Body of pancreas (tissue), 4 donors: Measurements from ENCODE around the gene SLC27A2. TPM values are rescaled to one million over a fixed set of nuclear protein-coding genes. Genes with fewer than 3 reads are reported as not detected.

Source experiments
- ATAC-seq: fragments of 150-250 bp; one replicate; pipeline ENCODE4 v1.9.1; 2016
- DNase-seq, 4 donors: peaks; one replicate each; pipeline ENCODE4 v3.0.0-alpha.2; 2019
- H3K27ac ChIP-seq, 4 donors: fragments of 200-600 bp; sonication (generic); 1 replicate in 3 of 4; 2 replicates in 1 of 4; pipeline versions ENCODE4 v1.5.1 to v1.6.1; 2016 to 2019; ENCODE audit warnings: mild to moderate bottlenecking in 1 of 4, mixed read lengths in 1 of 4, moderate library complexity in 1 of 4
- H3K27me3 ChIP-seq, 2 donors: fragments of 200-600 bp; sonication (generic); one replicate each; pipeline ENCODE4 v1.6.0; 2016; ENCODE audit warnings: mild to moderate bottlenecking in 1 of 2
- H3K36me3 ChIP-seq, 2 donors: fragments of 200-600 bp; sonication (generic); replicated peaks in 1 of 2; 2 replicates each; pipeline ENCODE4 v1.5.1; 2016; ENCODE audit warnings: low read depth in 2 of 2; ENCODE audit not compliant: insufficient read depth in 1 of 2
- H3K4me1 ChIP-seq: fragments of 200-600 bp; sonication (generic); one replicate; pipeline ENCODE4 v1.6.0; 2016
- H3K4me3 ChIP-seq, 2 donors: fragments of 200-600 bp; sonication (generic); 1 replicate in 1 of 2; 2 replicates in 1 of 2; pipeline ENCODE4 v1.5.1; 2016 to 2019
- H3K9me3 ChIP-seq, 3 donors: fragments of 200-600 bp; sonication (generic); 1 replicate in 2 of 3; 2 replicates in 1 of 3; pipeline ENCODE4 v1.5.1; 2016
- POLR2A ChIP-seq, 3 donors: fragments of 450-650 bp; IDR thresholded peaks; one replicate each; pipeline ENCODE4 v1.6.1; 2016; ENCODE audit warnings: antibody characterized with exemption in 3 of 3, mild to moderate bottlenecking in 2 of 3
- WGBS, 2 donors: methylation state at CpG; one replicate each; pipeline ENCODE4 v1.1.5; 2017; 5-methylcytosine and 5-hydroxymethylcytosine counted together
- intact Hi-C: fragments of 100-400 bp; cut with DNase I; formaldehyde crosslinking; loops from one replicate; pipeline ENCODE4 v1.15.1; 2023
- total RNA-seq, 2 donors: library from RNA; depleted of rRNA; stranded (reverse); fragments of >200 nt; gene quantifications; one replicate each; pipeline ENCODE4 v1.1.0, GENCODE V29; 2016
- TF ChIP-seq, protein P1 (sequence below), 7 experiments: fragments of 450-650 bp in 4 of 7; fragments of 200-600 bp in 3 of 7; sonication (generic) in 3 of 7; IDR thresholded peaks; one replicate each; pipeline ENCODE4 v1.5.1; 2016 to 2019; ENCODE audit warnings: antibody characterized with exemption in 7 of 7

SLC27A2 gene
- total RNA-seq, 2 donors from 2014 or later, result 3.9 to 4.6 TPM

DNA sequence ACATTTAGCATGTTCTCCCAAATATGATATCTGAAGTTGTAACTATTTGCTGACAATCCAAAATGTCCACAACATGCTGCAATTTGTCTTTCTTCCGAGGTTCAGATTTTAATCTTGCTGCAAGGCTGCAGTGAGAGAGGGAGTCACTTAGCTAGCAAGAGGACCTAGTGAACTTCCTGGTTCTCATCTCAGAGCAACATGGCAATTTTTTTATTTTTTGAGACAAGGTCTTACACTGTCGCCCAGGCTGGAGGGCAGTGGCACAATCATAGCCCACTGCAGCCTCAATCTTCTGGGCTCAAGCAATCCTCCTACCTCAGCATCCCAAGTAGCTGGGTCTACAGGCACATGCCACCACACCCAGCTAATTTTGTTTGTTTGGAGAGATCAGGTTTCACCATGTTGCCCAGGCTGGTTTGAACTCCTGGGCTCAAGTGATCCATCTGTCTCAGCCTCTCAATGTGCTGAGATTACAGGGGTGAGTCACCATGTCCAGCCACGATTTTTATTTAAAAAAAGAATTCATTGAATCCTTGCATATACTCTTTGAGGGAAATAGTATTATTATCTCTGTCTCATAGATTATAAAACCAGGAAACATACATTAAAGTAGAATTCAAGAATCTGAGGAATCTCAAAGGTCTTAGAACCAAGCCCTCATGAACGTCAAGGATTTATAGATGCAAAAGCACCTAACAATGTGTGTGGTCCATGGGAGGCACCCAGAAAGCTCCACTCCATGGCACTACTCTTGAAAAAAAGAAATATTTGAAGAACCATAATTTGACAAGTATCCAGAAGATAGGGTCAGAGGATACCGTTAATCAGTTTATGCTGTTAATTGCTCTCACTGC lies 74.4 kb downstream of the SLC27A2 start:
- DNase-seq (no peak), ATAC-seq (no peak)
- no peak for TF ChIP-seq POLR2A (IDR thresholded peaks at IDR 0.05)
- TF ChIP-seq, protein P1, sequence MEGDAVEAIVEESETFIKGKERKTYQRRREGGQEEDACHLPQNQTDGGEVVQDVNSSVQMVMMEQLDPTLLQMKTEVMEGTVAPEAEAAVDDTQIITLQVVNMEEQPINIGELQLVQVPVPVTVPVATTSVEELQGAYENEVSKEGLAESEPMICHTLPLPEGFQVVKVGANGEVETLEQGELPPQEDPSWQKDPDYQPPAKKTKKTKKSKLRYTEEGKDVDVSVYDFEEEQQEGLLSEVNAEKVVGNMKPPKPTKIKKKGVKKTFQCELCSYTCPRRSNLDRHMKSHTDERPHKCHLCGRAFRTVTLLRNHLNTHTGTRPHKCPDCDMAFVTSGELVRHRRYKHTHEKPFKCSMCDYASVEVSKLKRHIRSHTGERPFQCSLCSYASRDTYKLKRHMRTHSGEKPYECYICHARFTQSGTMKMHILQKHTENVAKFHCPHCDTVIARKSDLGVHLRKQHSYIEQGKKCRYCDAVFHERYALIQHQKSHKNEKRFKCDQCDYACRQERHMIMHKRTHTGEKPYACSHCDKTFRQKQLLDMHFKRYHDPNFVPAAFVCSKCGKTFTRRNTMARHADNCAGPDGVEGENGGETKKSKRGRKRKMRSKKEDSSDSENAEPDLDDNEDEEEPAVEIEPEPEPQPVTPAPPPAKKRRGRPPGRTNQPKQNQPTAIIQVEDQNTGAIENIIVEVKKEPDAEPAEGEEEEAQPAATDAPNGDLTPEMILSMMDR (IDR thresholded peaks at IDR 0.05), result no peak
- H3K27me3 ChIP-seq, result no peaks in the 10 kb centered on the region
- H3K4me1 ChIP-seq, result no peaks in the 10 kb centered on the region
- H3K36me3 ChIP-seq, result no peaks in the 10 kb centered on the region
- WGBS, 2 donors, result 46 to 50% methylated on average over 5 of the region's 5 CpGs
- no peak overlapping the region for H3K27ac ChIP-seq
- intact Hi-C loops, result no loop called here
- no peak overlapping the region for H3K4me3 ChIP-seq
- H3K9me3 ChIP-seq, result no peaks in the 10 kb centered on the region

- no peak for DNase-seq
- Histone ChIP-seq H3K9me3 (no peaks in the 10 kb centered on the region), H3K4me3 (no peak overlapping the region), H3K27me3 (no peaks in the 10 kb centered on the region), H3K36me3 (no peaks in the 10 kb centered on the region), H3K4me1 (no peaks in the 10 kb centered on the region), H3K27ac (no peak overlapping the region)
- intact Hi-C loops, result no loop called here
- ATAC-seq, result no peak
- no peak for TF ChIP-seq POLR2A (IDR thresholded peaks at IDR 0.05)
- TF ChIP-seq, protein P1 (IDR thresholded peaks at IDR 0.05), result no peak
- WGBS, 2 donors, result 71 to 84% methylated on average over 8 of the region's 8 CpGs
These were observed 75.3 kb downstream of the SLC27A2 start for GRCh38 chr15:50257332-50257731.

GRCh38 chr15:50257924-50258323 lies 75.9 kb downstream of the SLC27A2 start:
- no peak overlapping the region for H3K4me3 ChIP-seq
- 50 to 73% methylated on average over 3 of the region's 3 CpGs for WGBS, 2 donors
- H3K27ac ChIP-seq, result no peak overlapping the region
- H3K4me1 ChIP-seq, result no peaks in the 10 kb centered on the region
- no peak for TF ChIP-seq POLR2A (IDR thresholded peaks at IDR 0.05)
- TF ChIP-seq, protein P1 (IDR thresholded peaks at IDR 0.05), result no peak
- intact Hi-C loops, result no loop called here
- H3K9me3 ChIP-seq, result no peaks in the 10 kb centered on the region
- H3K36me3 ChIP-seq, result no peaks in the 10 kb centered on the region
- no peak for ATAC-seq
- DNase-seq, result no peak
- no peaks in the 10 kb centered on the region for H3K27me3 ChIP-seq

GRCh38 chr15:50259276-50259675 lies 77.3 kb downstream of the SLC27A2 start:
- TF ChIP-seq, protein P1 (IDR thresholded peaks at IDR 0.05), result no peak
- no peak for TF ChIP-seq POLR2A (IDR thresholded peaks at IDR 0.05)
- Histone ChIP-seq H3K27ac (no peak overlapping the region), H3K27me3 (no peaks in the 10 kb centered on the region), H3K36me3 (no peaks in the 10 kb centered on the region), H3K4me1 (no peaks in the 10 kb centered on the region), H3K9me3 (no peaks in the 10 kb centered on the region), H3K4me3 (no peak overlapping the region)
- ATAC-seq (no peak), DNase-seq (no peak)
- 76 to 82% methylated on average over 5 of the region's 5 CpGs for WGBS, 2 donors
- intact Hi-C loops, result no loop called here
